ENCODE data around the gene SRM.
"Not testable (repeated sequence)": the region's sequence is repeated elsewhere in the genome, so short reads cannot be mapped to it uniquely, and the experiment has no call there.

The SRM gene

GRCh38 chr1:11100806-11101205 is 41.0 kb upstream of the SRM start:
- peak; percentile 55; the same call in 1 of the 2 replicates for TF ChIP-seq ZNF121 (tag by site-specific recombination; IDR thresholded peaks at IDR 0.05)
- H3K4me3 ChIP-seq (ENCODE audit: low read depth, low read length); H3K4me1 ChIP-seq (ENCODE audit: control insufficient read depth, insufficient read depth, low read length); POLR2A ChIA-PET; H3K9me3 ChIP-seq (ENCODE audit: control insufficient read depth, insufficient read depth, low read depth, low read length); H3K27ac ChIP-seq (ENCODE audit: extremely low read depth, low read depth, low read length): not testable (repeated sequence)
- CTCF ChIA-PET: interaction anchor here (0.7 to 1.5 kb wide), 2 partner anchors 66 to 142 kb away, joined by 3 read pairs; no protein-coding TSS in a partner anchor
- H3K36me3 ChIP-seq (ENCODE audit: control insufficient read depth in 2 of 2, insufficient read depth in 1 of 2, low read length in 2 of 2): peaks cover 19 to 30% of the 10 kb centered on the region in 2 experiments

- peak overlapping the region; percentile 76 for H3K4me3 ChIP-seq (ENCODE audit: low read depth, low read length)
- H3K4me1 ChIP-seq (ENCODE audit: control insufficient read depth, insufficient read depth, low read length): peaks cover 3% of the 10 kb centered on the region; the same call in 1 of the 2 replicates
- H3K9me3 ChIP-seq (ENCODE audit: control insufficient read depth, insufficient read depth, low read depth, low read length): no peaks in the 10 kb centered on the region
- peak overlapping the region; percentile 89; the same call in 1 of the 2 replicates for H3K27ac ChIP-seq (ENCODE audit: extremely low read depth, low read depth, low read length)
- ChIA-PET POLR2A (interaction anchor here (0.8 to 2.1 kb wide), 7 partner anchors 13 to 172 kb away, joined by 3 to 6 read pairs (median 4); partner anchors contain the start of gene SRM), CTCF (interaction anchor here (0.7 to 2.4 kb wide), 4 partner anchors 16 to 143 kb away, joined by 3 to 16 read pairs (median 4); no protein-coding TSS in a partner anchor)
- H3K36me3 ChIP-seq (ENCODE audit: control insufficient read depth in 2 of 2, insufficient read depth in 1 of 2, low read length in 2 of 2): peaks cover 26 to 30% of the 10 kb centered on the region in 2 experiments
- no peak for TF ChIP-seq ZBTB44 (tag by site-specific recombination; IDR thresholded peaks at IDR 0.05)
- TF ChIP-seq PRDM6 (tag by site-specific recombination; IDR thresholded peaks at IDR 0.05): no peak
These were observed 40.3 kb upstream of the SRM start for GRCh38 chr1:11100149-11100493.

- H3K9me3 ChIP-seq (ENCODE audit: control insufficient read depth, insufficient read depth, low read depth, low read length): no peaks in the 10 kb centered on the region
- H3K4me1 ChIP-seq (ENCODE audit: control insufficient read depth, insufficient read depth, low read length): peaks cover 3% of the 10 kb centered on the region; the same call in 1 of the 2 replicates
- ChIA-PET POLR2A (interaction anchor here (0.5 to 2.1 kb wide), 13 partner anchors 8 to 608 kb away, joined by 3 to 6 read pairs (median 3); partner anchors contain the start of gene SRM), CTCF (interaction anchor here (0.6 to 2.4 kb wide), 5 partner anchors 17 to 1352 kb away, joined by 3 to 16 read pairs (median 5); no protein-coding TSS in a partner anchor)
- peak within 1 kb of the TSS; percentile 89 for H3K27ac ChIP-seq (ENCODE audit: extremely low read depth, low read depth, low read length)
- H3K36me3 ChIP-seq (ENCODE audit: control insufficient read depth in 2 of 2, insufficient read depth in 1 of 2, low read length in 2 of 2): peaks cover 32 to 36% of the 10 kb centered on the region in 2 experiments
- H3K4me3 ChIP-seq (ENCODE audit: low read depth, low read length): peak within 1 kb of the TSS; percentile 76
- TF ChIP-seq ATF2 (tag by site-specific recombination; IDR thresholded peaks at IDR 0.05; ENCODE audit: low read depth): no peak
- no peak for TF ChIP-seq ZFP3 (tag by site-specific recombination; IDR thresholded peaks at IDR 0.05; ENCODE audit: low read depth)
- no peak for TF ChIP-seq ZNF366 (tag by site-specific recombination; conservative IDR thresholded peaks at IDR 0.05)
- no peak for TF ChIP-seq ZBTB21 (tag by site-specific recombination; IDR thresholded peaks at IDR 0.05)
- TF ChIP-seq YY1 (tag by site-specific recombination; IDR thresholded peaks at IDR 0.05): peak; percentile 95
- no peak for TF ChIP-seq ZNF677 (tag by site-specific recombination; IDR thresholded peaks at IDR 0.05)
- no peak for TF ChIP-seq ZNF280D (tag by site-specific recombination; IDR thresholded peaks at IDR 0.05)
- TF ChIP-seq ZNF624 (tag by site-specific recombination; IDR thresholded peaks at IDR 0.05): no peak
- no peak for TF ChIP-seq ZNF518A (tag by site-specific recombination; conservative IDR thresholded peaks at IDR 0.05; ENCODE audit: low read depth)
- TF ChIP-seq ZNF670 (tag by site-specific recombination; IDR thresholded peaks at IDR 0.05; ENCODE audit: low read depth): no peak
- no peak for TF ChIP-seq ZNF792 (tag by site-specific recombination; IDR thresholded peaks at IDR 0.05)
These were observed 39.7 kb upstream of the SRM start, which contains the start of gene EXOSC10 for GRCh38 chr1:11099310-11100148. Gene EXOSC10 (minus strand): TSS chr1:11099869. CDS start chr1:11099831, 38 bp downstream.

Measured in HEK293 (cell line).